Measurements from ENCODE around the gene TOE1.

The TOE1 gene

DNA sequence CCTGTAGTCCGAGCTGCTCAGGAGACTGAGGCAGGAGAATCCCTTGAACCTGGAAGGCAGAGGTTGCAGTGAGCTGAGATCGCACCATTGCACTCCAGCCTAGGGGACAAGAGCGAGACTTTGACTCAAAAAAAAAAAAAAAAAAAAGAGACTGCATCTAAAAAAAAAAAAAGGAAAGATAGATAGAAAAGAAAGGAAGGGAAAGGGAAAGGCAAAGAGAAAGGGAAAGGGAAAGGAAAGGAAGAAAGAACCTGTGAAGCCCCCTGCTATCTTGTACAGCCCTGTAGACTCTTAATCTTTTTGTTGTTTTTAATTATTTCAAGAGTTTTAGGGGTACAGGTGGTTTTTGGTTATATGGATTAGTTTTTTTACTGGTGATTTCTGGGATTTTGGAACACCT lies 46.2 kb downstream of the TOE1 start:
- Histone ChIP-seq H2AFZ (ENCODE audit: low read depth, low read length) (no peak overlapping the region), H3K4me2 (ENCODE audit: low read length) (no peak overlapping the region), H4K20me1 (ENCODE audit: insufficient read depth, low read length) (no peaks in the 10 kb centered on the region), H3K36me3 (replicated peaks; ENCODE audit: low read depth, low read length) (no peaks in the 10 kb centered on the region), H3K9ac (ENCODE audit: low read length) (no peak overlapping the region), H3K27me3 (ENCODE audit: low read depth, low read length) (no peaks in the 10 kb centered on the region), H3K4me3 (ENCODE audit: low read length) (no peak overlapping the region), H3K27ac (ENCODE audit: low read length) (no peak overlapping the region), H3K79me2 (ENCODE audit: low read length) (no peaks in the 10 kb centered on the region), H3K9me3 (ENCODE audit: insufficient read depth, low read length) (no peaks in the 10 kb centered on the region), H3K4me1 (ENCODE audit: low read length) (no peaks in the 10 kb centered on the region)
- TF ChIP-seq CTCF (IDR thresholded peaks at IDR 0.05; ENCODE audit: low read depth, low read length) (no peak), EZH2phosphoT487 (IDR thresholded peaks at IDR 0.05; ENCODE audit: low read depth) (no peak)

Measured in OCI-LY3 (cell line).